ENCODE results near the gene CUEDC2.

The CUEDC2 gene

GRCh38 chr10:102424145-102424544 is 8.2 kb downstream of the CUEDC2 start:
- no peak for DNase-seq

GRCh38 chr10:102423372-102423968 is 8.9 kb downstream of the CUEDC2 start:
- DNase-seq, result no peak

- peak; percentile 6 for DNase-seq
Observed at GRCh38 chr10:102422545-102423129, 9.7 kb downstream of the CUEDC2 start.

- no peak for DNase-seq
Observed at GRCh38 chr10:102421757-102422512, 10.4 kb downstream of the CUEDC2 start.

- no peak for DNase-seq
Observed at GRCh38 chr10:102421507-102421756, 10.9 kb downstream of the CUEDC2 start.

GRCh38 chr10:102420714-102421506 is 11.5 kb downstream of the CUEDC2 start, which contains the start of gene FBXL15:
Gene FBXL15 (plus strand): TSS chr10:102420836. CDS start chr10:102421130, 294 bp downstream.
- peak; percentile 95 for DNase-seq

- DNase-seq, result no peak
Observed at GRCh38 chr10:102420181-102420713, 12.1 kb downstream of the CUEDC2 start.

GRCh38 chr10:102419269-102420180 is 12.8 kb downstream of the CUEDC2 start:
- DNase-seq, result peak; percentile 80

GRCh38 chr10:102418622-102419268 is 13.6 kb downstream of the CUEDC2 start, which contains the start of gene PSD:
Gene PSD (minus strand): TSS chr10:102418785. CDS start chr10:102417038, 1,747 bp downstream.
- peak; percentile 78 for DNase-seq

- DNase-seq, result no peak
Observed at GRCh38 chr10:102416695-102417094, 15.7 kb downstream of the CUEDC2 start.

GRCh38 chr10:102416283-102416682 is 16.1 kb downstream of the CUEDC2 start:
- DNase-seq, result no peak

- no peak for DNase-seq
Observed at GRCh38 chr10:102414749-102415148, 17.6 kb downstream of the CUEDC2 start.

- no peak for DNase-seq
Observed at GRCh38 chr10:102413806-102414561, 18.4 kb downstream of the CUEDC2 start.

- DNase-seq, result peak; percentile 70
Observed at GRCh38 chr10:102413053-102413705, 19.2 kb downstream of the CUEDC2 start.

- no peak for DNase-seq
Observed at GRCh38 chr10:102412293-102412692, 20.1 kb downstream of the CUEDC2 start.

- DNase-seq, result no peak
Observed at GRCh38 chr10:102411341-102412255, 20.8 kb downstream of the CUEDC2 start.

GRCh38 chr10:102410429-102411073 is 21.8 kb downstream of the CUEDC2 start:
- DNase-seq, result no peak

All from NCI-H345 (cell line).